ENCODE results near the gene ARHGAP24. TPM values are rescaled to one million over a fixed set of nuclear protein-coding genes. Genes with fewer than 3 reads are reported as not detected.

ARHGAP24 gene
- total and polyA plus RNA-seq, 10 of the 15 experiments (the other 5 are each of a cell fraction or from before 2014, with no cell fraction given) = 0.10 to 4.2 (median 0.52) TPM

GRCh38 chr4:85603437-85604336 lies 128.7 kb downstream of the ARHGAP24 start:
- POLR2A ChIA-PET = no interaction called here
- TF ChIP-seq NFIC (IDR thresholded peaks at IDR 0.05; ENCODE audit: low read depth, low read length) (peak; percentile 41; the same call in 1 of the 2 replicates), MTA2 (IDR thresholded peaks at IDR 0.05; ENCODE audit: low read depth) (peak; percentile 25; the same call in 1 of the 2 replicates), RUNX3 (IDR thresholded peaks at IDR 0.05; ENCODE audit: low read length) (peak; percentile 39; the same call in 1 of the 2 replicates), IRF3 (IDR thresholded peaks at IDR 0.05) (no peak), ZNF24 (IDR thresholded peaks at IDR 0.05) (peak; percentile 92), ZNF217 (IDR thresholded peaks at IDR 0.05) (0 out of 2 replicates have a peak, but pooled peaks have one; percentile 39), MEF2B (IDR thresholded peaks at IDR 0.05; ENCODE audit: partially characterized antibody, poor library complexity, severe bottlenecking) (no peak), TCF3 (IDR thresholded peaks at IDR 0.05; ENCODE audit: borderline replicate concordance, insufficient read depth, low read depth, low read length) (no peak), CREB1 (IDR thresholded peaks at IDR 0.05; ENCODE audit: low read depth) (0 out of 2 replicates have a peak, but pooled peaks have one; percentile 16), JUNB (IDR thresholded peaks at IDR 0.05) (peak; percentile 81)

More at GRCh38 chr4:85603437-85604336, 128.7 kb downstream of the ARHGAP24 start:
- Histone ChIP-seq H3K9ac (ENCODE audit: control insufficient read depth, insufficient read depth, low read length) (no peak overlapping the region), H2AFZ (ENCODE audit: control insufficient read depth, low read depth, low read length) (no peak overlapping the region), H3K27ac (ENCODE audit: control insufficient read depth, insufficient read depth) (no peak overlapping the region), H4K20me1 (ENCODE audit: control insufficient read depth, insufficient read depth) (no peaks in the 10 kb centered on the region), H3K9me3 (replicated peaks; ENCODE audit: control insufficient read depth, insufficient read depth, low read length) (no peaks in the 10 kb centered on the region), H3K79me2 (ENCODE audit: control insufficient read depth, insufficient read depth, low read length) (no peaks in the 10 kb centered on the region), H3K4me1 (ENCODE audit: control insufficient read depth, insufficient read depth, low read length) (peaks cover 13% of the 10 kb centered on the region; the same call in 1 of the 2 replicates), H3K36me3 (ENCODE audit: control insufficient read depth in 2 of 2, insufficient read depth in 2 of 2, low read length in 1 of 2) (no peaks in the 10 kb centered on the region), H3K4me2 (ENCODE audit: control insufficient read depth, insufficient read depth) (no peak overlapping the region), H3K27me3 (replicated peaks in 1 of 2; ENCODE audit: control insufficient read depth in 2 of 2, insufficient read depth in 2 of 2, low read length in 1 of 2) (no peaks in the 10 kb centered on the region), H3K4me3 (no peak overlapping the region)
- SMC1A ChIA-PET (ENCODE audit: uncharacterized antibody, unreplicated experiment) = interaction anchor here (1.9 kb wide), 1 partner anchor 83 kb away, joined by 5 read pairs; no protein-coding TSS in a partner anchor
- BruUV-seq (replicated peaks) = no TSS peak
- RAD21 ChIA-PET (ENCODE audit: unreplicated experiment) = no interaction called here
- ATAC-seq (peak; percentile 70), DNase-seq (ENCODE audit: low read depth, low spot score) (no peak), FAIRE-seq (no peak)
- CTCF ChIA-PET = no interaction called here
- intact Hi-C loops (cut with micrococcal nuclease; ENCODE audit: unreplicated experiment) (no loop called here), in situ Hi-C loops (cut with MboI) (no loop called here)
- 15% methylated on average over 3 of the region's 3 CpGs for whole genome bisulfite sequencing (ENCODE audit: insufficient coverage, insufficient replicate concordance, low lambda C conversion rate, missing lambda C conversion rate)
